Transverse colon (tissue), 4 donors: ENCODE data around the gene PTPRN2.

Source experiments
- EP300 ChIP-seq: sonication (generic); formaldehyde crosslinking; IDR thresholded peaks from one replicate; pipeline ENCODE4 v1.6.1; 2017; ENCODE audit warnings: antibody characterized with exemption, low read depth
- POLR2A ChIP-seq: fragments of 450-650 bp; IDR thresholded peaks from one replicate; pipeline ENCODE4 v1.6.1; 2016; ENCODE audit warnings: antibody characterized with exemption, mild to moderate bottlenecking, moderate library complexity
- POLR2AphosphoS5 ChIP-seq, 3 donors: sonication (generic); formaldehyde crosslinking; IDR thresholded peaks; one replicate each; pipeline ENCODE4 v1.6.1; 2016; ENCODE audit warnings: antibody characterized with exemption in 3 of 3
- TF ChIP-seq, protein P1 (sequence below), 5 experiments: fragments of 200-600 bp in 3 of 5; fragments of 450-650 bp in 2 of 5; sonication (generic) in 3 of 5; IDR thresholded peaks; 1 replicate in 2 of 5; 2 replicates in 3 of 5; pipeline ENCODE4 v1.5.1; 2016 to 2017; ENCODE audit warnings: antibody characterized with exemption in 5 of 5, inconsistent platforms in 3 of 5, mild to moderate bottlenecking in 2 of 5, moderate library complexity in 1 of 5

DNA sequence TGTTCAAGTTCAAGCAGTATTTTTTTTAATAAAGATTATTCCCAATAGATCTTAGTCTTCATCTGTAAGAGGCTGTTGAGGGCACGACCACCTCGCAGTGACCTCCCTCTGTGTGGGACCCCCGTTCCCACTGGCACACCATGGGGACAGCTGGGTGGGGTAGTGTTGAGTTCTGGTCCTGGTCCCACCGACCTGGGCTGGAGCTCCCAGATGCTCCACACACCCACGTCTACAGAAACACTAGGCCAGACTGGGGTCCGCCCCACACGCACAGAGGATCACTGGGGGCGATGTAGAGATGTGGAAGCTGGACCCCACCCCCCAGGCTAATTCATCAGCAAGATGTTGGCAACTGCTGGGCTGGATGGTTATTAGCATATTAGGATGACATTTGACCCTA is 623.6 kb downstream of the PTPRN2 start:
- TF ChIP-seq, protein P1, sequence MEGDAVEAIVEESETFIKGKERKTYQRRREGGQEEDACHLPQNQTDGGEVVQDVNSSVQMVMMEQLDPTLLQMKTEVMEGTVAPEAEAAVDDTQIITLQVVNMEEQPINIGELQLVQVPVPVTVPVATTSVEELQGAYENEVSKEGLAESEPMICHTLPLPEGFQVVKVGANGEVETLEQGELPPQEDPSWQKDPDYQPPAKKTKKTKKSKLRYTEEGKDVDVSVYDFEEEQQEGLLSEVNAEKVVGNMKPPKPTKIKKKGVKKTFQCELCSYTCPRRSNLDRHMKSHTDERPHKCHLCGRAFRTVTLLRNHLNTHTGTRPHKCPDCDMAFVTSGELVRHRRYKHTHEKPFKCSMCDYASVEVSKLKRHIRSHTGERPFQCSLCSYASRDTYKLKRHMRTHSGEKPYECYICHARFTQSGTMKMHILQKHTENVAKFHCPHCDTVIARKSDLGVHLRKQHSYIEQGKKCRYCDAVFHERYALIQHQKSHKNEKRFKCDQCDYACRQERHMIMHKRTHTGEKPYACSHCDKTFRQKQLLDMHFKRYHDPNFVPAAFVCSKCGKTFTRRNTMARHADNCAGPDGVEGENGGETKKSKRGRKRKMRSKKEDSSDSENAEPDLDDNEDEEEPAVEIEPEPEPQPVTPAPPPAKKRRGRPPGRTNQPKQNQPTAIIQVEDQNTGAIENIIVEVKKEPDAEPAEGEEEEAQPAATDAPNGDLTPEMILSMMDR (IDR thresholded peaks at IDR 0.05): no peak
- TF ChIP-seq EP300 (no peak), POLR2A (no peak), POLR2AphosphoS5 (IDR thresholded peaks at IDR 0.05) (no peak)
